OCI-LY7 (cell line): ENCODE measurements around the gene PCNX1.

ENCODE experiments used
- CTCF ChIP-seq: fragments of 200-600 bp; sonication (generic); conservative IDR thresholded peaks from 2 replicates; pipeline ENCODE4 v1.5.1; 2014; ENCODE audit warnings: mild to moderate bottlenecking, antibody characterized with exemption, low read length, moderate library complexity, mixed read lengths
- EZH2phosphoT487 ChIP-seq: fragments of 200-600 bp; sonication (generic); IDR thresholded peaks from 2 replicates; pipeline ENCODE4 v1.6.1; 2018; ENCODE audit warnings: low read depth, borderline replicate concordance, mild to moderate bottlenecking, mixed run types, antibody characterized with exemption, low read length, moderate library complexity, mixed read lengths

GRCh38 chr14:70871001-70871400 is 36.3 kb upstream of the PCNX1 start:
- no peak for TF ChIP-seq EZH2phosphoT487
- TF ChIP-seq CTCF: no peak
